GM19238 (cell line): ENCODE results near the gene PPP4R3B.

Experiments
- DNase-seq: peaks from one replicate; pipeline ENCODE4 v3.0.0; 2011; ENCODE audit warnings: low spot score; ENCODE audit not compliant: insufficient read length

The PPP4R3B gene

GRCh38 chr2:55519938-55520885, 97.2 kb downstream of the PPP4R3B start:
- peak; percentile 9 for DNase-seq

GRCh38 chr2:55518841-55519165, 98.6 kb downstream of the PPP4R3B start:
- DNase-seq = no peak

DNA sequence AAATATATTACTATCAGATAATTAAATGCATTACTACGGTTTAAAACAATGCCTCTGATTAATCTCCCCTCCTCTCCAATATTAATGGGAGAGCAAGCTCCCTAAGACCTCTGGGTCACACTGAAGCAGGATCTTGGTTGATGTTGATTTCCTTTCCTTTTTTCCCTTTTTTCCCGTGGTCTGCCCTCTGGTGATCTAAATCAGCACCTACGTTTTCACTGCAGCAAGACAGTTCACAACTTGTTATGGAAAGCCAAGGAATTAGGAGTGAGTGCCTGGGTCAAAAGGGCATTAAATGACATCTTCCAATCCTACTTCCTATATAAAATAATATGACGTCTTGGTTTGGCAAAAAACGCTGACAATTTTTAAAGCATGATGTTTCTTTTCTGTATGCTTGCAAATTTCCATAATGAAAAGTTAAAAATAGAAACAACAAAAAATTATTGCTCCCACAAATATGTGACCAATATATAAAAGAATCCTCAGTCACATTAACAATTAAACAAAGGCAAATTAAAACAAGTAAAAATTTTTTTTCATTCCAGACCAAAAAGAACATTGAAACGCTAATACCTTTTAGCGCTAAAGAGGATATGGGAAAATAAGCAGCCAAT, 105.8 kb downstream of the PPP4R3B start:
- no peak for DNase-seq

GRCh38 chr2:55502590-55503141, 114.8 kb downstream of the PPP4R3B start:
- no peak for DNase-seq

DNA sequence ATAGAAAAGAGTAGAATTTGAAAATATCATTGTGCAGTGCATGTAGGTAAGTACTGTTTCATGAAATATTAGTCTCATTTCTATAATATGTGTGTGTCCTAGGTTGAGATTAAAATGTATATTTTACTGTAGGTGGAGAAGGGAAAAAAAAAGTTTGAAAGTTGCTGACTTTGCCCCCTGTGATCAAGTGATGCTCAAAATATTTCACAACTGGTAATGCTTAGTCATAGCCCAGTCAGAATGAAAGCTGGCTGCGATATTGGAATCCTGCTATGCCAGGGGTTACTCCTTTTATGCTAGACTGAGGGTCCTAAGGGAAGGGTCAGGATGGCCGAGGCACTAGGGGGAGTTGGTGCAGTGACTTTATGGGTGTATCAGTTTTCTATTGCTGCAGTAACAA, 117.4 kb downstream of the PPP4R3B start:
- DNase-seq = no peak

GRCh38 chr2:55498582-55498981, 118.8 kb downstream of the PPP4R3B start:
- no peak for DNase-seq
